Stimulated activated CD4-positive, alpha-beta T cell treated with anti-CD3 and anti-CD28 coated beads, Interleukin-1b, Interleukin-23, amount 100 ng/mL, for 1 hour (primary cell): ENCODE measurements around the gene IFITM1.
"Not testable (repeated sequence)": the region's sequence is repeated elsewhere in the genome, so short reads cannot be mapped to it uniquely, and the experiment has no call there.

ENCODE experiments used
- DNase-seq, 2 donors: peaks; one replicate each; pipeline ENCODE4 v3.0.0-alpha.2; 2020; ENCODE audit warnings: low read depth in 2 of 2

The IFITM1 gene

DNA sequence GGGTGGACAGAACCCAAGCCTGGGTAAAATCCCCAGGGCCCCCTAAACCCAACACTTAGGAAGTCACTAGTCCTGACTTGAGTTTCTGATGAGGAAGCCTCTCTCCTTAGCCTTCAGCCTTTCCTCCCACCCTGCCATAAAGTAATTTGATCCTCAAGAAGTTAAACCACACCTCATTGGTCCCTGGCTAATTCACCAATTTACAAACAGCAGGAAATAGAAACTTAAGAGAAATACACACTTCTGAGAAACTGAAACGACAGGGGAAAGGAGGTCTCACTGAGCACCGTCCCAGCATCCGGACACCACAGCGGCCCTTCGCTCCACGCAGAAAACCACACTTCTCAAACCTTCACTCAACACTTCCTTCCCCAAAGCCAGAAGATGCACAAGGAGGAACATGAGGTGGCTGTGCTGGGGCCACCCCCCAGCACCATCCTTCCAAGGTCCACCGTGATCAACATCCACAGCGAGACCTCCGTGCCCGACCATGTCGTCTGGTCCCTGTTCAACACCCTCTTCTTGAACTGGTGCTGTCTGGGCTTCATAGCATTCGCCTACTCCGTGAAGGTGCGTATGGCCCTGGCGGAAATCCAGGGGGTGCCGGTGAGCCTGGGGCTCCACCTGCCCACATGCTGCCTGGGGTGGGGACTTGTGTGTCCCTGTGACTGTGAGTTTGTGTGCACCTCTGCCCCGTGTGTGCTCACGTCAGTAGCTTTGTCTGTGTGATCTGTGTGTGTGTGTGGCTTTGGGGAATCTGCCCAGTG lies at the start of gene IFITM1:
Gene IFITM1, plus strand, starts transcription at position 254 of the 767 bp plus-strand sequence. Its CDS starts 131 bp downstream, at position 385.
- no peak for DNase-seq

DNA sequence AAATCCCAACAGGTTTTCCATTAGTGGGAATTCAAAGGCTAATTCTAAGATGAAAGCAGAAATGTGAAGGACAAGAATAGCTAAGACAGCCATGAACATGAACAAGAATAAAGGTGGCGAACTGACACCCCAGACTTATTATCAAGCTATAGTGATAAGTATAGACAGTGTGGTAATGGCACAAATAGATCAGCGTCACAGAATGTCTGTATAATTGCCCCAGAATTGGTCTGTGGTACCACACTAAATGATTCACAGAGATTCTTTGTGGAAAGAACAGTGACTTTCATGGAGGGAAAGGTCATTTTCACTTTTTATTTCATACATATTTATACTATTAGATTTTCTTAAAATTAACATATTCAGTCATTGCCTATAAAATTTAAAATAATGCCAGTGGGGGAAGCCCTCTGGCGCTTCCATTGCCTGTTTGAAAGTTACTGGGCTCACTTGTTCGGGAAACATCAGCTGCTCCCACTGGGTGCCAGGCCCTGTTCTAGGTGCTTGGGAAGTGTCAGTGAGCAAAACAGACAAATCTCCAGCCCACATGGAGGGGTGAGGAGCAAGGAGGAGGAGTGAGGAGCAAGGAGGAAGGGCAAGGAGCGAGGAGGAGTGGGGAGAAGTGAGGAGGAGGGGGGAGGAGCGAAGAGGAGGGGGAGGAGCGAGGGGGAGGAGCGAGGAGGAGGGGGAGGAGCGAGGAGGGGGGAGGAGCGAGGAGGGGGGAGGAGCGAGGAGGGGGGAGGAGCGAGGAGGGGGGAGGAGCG lies 47.0 kb upstream of the IFITM1 start:
- no peak for DNase-seq

DNA sequence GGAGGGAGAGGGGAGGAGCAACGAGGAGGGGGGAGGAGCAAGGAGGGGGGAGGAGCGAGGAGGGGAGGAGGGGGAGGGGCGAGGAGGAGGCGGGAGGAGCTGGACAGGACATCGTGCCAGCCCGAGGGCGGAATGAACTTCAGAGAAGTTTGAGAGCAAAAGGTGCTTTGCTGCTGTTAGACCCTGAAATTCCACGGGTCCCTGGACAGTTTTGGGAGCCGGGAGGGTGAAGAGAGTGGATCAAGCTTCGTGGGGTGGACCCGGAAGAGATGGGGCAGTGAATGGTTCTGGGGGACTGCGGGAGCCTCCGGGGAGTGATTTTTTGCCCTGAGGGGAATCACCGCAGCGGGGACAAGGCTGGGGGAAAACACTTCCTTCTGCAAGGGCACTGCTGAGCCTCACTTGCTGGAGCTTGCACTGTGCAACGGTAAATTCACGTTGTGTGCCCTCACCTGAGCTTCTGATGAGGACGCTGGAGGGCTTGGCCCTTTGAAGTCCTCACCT lies 46.3 kb upstream of the IFITM1 start:
- no peak for DNase-seq

DNA sequence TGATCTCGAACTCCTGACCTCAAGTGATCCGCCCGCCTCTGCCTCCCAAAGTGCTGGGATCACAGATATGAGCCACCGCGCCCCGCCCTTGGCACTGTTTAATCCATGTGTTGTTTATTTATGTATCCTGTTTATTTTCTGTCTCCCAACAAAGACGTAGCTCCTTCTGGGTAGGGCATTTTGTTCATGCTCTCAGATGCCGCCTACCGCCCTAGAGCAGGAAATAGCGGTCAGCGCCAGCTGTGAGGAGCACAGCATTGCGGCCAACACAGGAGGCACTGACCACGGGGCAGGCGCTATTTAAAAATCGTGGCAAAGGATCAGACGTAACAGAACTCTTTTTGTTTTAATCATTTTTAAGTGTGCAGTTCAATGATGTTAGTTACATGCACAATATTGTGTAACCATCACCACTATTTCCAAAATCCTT lies 45.1 kb upstream of the IFITM1 start:
- not testable (repeated sequence) for DNase-seq

DNA sequence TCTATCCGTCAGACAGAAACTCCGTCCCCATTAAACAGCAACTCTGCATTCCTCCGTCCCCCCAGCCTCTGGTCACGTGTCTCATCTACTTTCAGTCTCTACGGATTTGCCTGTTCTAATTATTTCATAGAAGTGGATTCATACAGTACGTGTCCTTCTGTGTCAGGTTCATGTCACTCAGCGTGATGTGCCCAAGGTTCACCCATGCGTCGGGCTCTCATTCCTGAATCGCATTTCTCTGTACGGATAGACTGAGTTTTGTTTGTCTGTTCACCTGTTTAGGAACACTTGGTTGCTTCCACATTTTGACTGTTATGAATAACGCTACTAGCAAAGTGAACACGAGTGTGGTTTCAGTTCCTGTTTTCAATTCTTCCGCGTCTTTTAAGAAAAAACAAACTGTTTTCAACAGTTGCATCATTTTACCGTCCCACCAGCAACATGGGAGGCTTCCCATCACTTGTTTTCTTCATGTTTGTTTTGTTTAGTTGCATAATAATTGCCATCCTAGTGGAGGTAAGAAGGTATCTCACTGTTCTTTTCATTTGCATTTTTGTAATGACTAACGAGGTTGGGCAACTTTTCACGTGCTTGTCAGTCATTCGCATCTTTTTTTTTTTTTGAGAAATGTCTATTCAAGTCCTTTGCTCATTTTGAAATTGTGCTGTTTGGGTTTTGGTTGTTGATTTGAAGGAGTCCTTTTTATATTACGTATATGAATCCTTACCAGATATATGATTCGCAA lies 44.5 kb upstream of the IFITM1 start:
- no peak for DNase-seq

DNA sequence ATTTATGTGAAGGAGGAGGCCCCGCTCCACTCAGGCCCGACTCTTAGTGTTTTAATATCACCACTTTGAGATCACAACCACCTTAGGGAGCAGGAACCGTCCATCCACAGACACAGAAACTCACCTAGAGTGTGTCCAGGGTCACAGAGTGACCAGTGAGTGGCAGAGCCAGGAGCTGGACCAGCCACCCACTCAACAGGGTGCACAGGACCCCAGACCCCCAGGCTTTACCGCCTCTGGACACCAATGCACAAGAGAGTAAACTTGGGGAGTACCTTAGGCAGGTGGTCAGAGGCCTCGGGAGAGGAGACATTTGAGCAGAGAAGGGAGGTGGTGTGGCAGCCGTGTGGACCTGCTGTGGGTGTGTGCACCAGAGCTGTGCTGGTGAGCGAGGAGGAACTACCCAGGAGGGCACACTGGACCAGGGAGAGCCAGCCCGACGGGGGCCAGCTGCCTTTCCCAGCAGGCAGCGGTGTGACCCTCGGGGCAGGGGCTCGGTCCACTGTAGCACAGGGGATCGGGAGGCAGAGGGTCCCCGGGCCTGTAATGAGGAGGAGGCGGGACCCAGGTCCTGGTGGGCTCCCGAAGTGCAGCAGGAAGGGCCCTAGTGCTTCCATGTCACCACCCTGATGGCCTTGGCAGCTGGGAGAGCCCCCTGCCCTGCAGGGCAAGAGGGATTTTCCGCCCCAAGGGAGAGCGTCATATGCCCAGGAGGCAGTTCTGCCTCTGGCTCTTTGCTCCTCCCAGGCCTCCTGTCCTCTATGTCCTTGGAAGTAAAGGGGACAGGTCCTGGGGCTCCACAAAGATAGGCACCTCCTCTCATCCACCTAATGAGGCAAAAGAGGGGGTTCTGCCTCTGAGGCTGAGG lies 43.2 kb upstream of the IFITM1 start:
- no peak for DNase-seq

DNA sequence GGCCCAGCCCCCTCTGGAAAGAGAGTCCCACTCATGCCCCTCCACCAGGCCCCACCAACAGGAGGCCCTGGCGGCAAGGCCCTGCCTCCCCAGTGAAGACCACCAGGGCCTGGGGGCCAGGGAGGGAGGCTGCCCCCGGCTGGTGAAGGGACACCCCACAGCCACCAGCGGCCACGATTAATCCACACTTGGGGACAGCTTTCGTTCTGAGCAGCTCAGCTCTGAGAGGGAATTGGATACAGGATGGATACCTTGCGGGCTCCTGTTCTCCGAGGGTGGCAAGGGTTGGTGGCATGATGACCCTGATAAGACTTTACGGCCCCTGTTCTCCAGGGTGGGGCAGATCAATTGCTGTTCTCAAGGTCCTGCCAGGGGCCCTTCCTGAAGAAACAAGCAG lies 42.5 kb upstream of the IFITM1 start:
- DNase-seq: no peak

DNA sequence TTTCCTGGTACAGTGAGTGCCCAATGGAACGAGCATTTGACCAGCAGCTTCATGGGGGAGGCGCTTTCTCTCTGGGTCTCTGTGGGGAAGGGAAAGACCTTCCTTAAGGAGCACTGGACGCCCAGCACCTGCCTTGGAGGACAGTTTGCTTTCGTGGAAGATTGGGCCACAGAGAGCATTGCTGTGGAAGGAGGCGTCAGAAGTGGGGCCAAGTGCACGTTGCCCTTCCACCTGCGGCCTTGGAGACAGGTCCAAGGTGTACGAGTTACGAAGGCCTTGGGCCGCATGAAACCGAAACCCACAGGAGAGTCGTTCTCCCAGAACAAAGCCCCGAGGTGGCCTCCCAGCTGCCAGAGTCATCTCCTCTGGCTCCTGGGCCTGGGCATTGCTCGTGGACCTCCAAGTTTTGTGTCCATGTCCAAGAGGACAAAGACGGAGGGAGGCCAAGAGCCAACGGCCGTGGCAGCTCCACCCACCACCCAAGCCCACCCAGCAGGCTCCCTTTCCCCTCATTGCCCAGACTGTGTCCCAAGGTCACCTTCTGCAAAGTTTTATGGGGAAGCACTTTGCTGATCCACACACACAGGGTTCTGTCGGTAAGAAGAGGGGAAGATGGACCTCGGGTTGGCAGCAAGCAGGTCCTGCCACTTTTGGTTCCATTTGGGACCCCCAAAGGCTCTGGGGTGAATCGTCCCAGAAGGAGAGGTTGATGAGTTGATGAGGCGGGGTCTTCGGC lies 41.5 kb upstream of the IFITM1 start:
- no peak for DNase-seq

DNA sequence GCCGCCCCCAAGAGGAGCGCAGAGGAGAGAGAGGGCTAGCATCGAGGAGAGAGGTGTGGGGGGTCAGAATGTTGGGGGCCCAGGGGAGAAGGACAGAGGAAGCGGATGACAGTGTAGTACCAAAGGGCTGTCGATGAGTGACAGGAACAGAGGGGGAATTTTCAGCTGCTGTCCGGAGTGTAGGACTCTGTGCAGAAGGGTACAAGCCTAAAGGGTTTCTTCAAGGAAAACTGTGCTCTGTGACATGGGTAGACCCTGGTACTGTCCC lies 41.0 kb upstream of the IFITM1 start:
- no peak for DNase-seq

DNA sequence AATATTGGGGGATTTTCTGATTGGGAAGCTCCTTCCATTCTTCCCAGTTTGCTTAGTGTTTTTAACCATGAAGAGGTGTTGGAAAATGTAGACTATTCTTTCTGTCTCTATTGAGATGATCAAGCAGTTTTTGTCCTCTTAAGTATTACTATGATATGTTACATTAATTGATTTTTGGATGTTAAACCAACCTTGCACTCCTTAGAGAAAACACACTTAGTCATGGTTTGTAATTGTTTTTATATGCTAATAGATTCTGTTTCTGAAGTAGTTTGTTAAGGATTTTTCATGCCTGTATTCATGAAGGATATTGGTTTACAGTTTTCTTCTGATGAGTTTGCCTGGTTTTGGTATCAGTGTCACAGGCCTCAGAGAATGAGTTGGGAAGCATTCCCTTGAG lies 37.6 kb upstream of the IFITM1 start:
- no peak for DNase-seq

DNA sequence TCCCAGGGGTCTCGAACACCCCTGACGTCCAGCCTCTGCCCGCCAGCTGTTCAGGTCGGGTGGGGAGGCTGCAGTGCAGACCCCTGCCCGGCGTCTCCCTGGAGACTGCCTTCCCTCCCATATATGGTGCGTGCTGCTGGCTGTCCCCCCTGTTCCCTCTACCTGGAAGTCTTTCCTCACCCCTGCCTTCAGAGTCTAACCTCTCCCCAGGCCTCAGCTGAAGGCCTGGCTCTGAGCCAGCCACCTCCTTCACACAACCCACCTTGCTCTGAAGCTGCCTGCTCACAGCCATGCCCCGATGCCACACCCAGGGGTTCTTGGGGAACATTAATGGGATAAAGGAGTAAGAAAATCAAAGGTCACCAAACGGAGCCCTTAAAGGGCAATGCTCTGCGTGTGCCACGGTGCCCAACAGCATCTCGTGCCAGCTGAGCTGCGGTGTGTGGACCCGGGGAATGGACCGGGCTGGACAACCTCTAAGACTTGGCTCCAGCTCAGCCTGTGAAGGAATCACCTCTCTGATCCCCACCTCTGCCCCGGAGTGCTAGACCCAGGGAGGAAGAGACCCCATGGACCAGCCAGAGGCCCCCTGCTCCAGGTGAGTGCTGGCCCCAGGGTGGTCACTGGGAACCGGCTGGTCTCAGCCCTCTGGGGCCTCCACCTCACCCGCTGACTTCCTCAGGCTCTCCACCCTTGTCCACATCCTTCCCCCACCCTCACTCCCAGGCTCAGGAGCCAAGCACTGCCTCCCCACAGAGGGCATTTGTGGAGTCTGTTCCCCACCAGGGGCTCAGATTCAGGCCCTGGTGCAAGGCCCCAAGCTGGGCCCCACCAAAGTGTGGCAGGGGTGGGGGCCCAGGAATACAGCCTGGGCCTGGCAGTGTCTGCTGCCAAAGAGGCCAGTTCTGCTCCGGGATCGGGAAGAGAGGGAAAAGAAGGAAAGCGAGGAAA lies 35.6 kb upstream of the IFITM1 start, which contains the start of gene NLRP6:
Gene NLRP6, plus strand, starts transcription at position 407 of the 951 bp plus-strand sequence. Its CDS starts 163 bp downstream, at position 570.
- no peak for DNase-seq

DNA sequence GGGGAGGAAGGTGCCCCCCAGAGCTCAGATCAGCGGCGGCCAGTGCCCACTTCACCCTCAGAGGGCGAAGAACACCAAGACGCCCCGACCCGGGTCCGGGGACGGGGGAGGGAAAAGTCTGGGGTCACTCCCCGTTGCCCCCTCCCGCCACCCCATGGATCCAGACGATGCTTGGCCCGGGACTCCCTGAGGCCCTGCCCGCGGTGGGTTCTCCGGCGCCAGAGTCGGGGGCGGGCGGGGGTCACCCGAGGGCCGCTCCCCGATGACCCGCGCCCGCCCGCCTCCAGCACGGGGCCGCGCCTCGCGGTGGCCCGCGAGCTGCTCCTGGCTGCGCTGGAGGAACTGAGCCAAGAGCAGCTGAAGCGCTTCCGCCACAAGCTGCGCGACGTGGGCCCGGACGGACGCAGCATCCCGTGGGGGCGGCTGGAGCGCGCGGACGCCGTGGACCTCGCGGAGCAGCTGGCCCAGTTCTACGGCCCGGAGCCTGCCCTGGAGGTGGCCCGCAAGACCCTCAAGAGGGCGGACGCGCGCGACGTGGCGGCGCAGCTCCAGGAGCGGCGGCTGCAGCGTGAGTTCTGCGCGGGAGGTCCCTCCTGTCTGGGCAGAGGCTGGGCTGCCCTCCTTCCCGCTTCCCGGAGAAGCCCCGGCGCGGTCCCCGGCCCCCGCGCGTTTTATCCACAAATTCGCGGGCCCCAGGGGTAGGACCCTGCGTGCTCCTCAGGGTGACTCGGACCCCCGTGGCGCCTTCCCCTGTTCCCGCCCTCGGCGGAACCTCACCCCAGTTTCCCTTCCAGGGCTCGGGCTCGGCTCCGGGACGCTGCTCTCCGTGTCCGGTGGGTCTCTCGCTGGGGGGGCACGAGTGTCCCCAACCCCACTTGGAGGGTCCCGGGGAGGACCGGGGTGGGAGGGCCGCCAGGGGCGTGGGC lies 34.5 kb upstream of the IFITM1 start:
- no peak for DNase-seq

DNA sequence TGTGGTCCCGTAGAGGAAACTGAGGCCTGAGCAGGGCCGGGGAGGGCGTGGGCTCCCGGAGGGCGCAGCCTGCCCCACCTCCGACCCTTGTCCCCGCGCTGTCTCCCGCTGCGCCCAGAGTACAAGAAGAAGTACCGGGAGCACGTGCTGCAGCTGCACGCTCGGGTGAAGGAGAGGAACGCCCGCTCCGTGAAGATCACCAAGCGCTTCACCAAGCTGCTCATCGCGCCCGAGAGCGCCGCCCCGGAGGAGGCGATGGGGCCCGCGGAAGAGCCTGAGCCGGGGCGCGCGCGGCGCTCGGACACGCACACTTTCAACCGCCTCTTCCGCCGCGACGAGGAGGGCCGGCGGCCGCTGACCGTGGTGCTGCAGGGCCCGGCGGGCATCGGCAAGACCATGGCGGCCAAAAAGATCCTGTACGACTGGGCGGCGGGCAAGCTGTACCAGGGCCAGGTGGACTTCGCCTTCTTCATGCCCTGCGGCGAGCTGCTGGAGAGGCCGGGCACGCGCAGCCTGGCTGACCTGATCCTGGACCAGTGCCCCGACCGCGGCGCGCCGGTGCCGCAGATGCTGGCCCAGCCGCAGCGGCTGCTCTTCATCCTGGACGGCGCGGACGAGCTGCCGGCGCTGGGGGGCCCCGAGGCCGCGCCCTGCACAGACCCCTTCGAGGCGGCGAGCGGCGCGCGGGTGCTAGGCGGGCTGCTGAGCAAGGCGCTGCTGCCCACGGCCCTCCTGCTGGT lies 33.7 kb upstream of the IFITM1 start:
- no peak for DNase-seq

DNA sequence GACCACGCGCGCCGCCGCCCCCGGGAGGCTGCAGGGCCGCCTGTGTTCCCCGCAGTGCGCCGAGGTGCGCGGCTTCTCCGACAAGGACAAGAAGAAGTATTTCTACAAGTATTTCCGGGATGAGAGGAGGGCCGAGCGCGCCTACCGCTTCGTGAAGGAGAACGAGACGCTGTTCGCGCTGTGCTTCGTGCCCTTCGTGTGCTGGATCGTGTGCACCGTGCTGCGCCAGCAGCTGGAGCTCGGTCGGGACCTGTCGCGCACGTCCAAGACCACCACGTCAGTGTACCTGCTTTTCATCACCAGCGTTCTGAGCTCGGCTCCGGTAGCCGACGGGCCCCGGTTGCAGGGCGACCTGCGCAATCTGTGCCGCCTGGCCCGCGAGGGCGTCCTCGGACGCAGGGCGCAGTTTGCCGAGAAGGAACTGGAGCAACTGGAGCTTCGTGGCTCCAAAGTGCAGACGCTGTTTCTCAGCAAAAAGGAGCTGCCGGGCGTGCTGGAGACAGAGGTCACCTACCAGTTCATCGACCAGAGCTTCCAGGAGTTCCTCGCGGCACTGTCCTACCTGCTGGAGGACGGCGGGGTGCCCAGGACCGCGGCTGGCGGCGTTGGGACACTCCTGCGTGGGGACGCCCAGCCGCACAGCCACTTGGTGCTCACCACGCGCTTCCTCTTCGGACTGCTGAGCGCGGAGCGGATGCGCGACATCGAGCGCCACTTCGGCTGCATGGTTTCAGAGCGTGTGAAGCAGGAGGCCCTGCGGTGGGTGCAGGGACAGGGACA lies 32.9 kb upstream of the IFITM1 start:
- no peak for DNase-seq

DNA sequence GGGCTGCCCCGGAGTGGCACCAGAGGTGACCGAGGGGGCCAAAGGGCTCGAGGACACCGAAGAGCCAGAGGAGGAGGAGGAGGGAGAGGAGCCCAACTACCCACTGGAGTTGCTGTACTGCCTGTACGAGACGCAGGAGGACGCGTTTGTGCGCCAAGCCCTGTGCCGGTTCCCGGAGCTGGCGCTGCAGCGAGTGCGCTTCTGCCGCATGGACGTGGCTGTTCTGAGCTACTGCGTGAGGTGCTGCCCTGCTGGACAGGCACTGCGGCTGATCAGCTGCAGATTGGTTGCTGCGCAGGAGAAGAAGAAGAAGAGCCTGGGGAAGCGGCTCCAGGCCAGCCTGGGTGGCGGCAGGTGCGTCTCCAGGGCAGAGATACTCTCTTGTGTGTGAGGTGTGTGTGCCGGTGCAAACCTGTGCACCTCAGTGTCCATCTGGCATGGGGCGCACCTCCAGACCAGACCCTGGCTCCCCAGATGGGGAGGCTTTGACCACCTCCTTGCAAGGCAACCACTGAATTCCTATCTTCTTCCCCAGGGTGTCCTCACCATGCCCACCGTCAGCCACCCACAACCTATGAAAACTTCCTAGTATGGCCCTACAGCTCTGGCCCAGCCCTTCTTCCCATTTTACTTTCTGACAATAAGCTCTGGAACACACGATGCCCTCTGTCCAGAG lies 32.2 kb upstream of the IFITM1 start:
- DNase-seq: no peak

DNA sequence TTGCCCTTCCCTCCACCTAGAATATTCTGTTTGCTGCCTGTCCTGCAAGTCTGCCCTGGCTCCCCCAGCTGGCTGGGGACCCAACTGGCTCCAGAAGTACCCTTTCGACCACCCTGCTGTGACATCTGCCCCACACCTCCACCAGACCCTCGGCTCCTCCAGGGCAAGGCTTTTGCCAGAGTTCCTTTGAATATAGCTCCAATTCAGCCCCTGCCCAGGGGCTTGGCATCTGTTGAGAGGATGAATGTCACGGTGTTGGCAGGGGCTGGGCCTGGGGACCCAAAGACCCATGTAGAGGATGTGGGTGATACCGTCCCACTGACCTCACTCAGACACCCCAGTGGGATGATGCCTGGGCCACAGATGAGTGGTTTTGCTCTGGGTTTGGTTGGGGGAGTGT lies 31.7 kb upstream of the IFITM1 start:
- no peak for DNase-seq
